Upper lobe of left lung (tissue), 4 donors: ENCODE results near the gene POLDIP3.

Experiments
- EP300 ChIP-seq, 4 donors: sonication (generic); formaldehyde crosslinking; IDR thresholded peaks; one replicate each; pipeline ENCODE4 v1.5.1; 2017; ENCODE audit warnings: antibody characterized with exemption in 4 of 4, control low read depth in 2 of 4
- POLR2A ChIP-seq, 4 donors: fragments of 450-650 bp; IDR thresholded peaks; one replicate each; pipeline ENCODE4 v1.5.1; 2016 to 2017; ENCODE audit warnings: antibody characterized with exemption in 4 of 4, mild to moderate bottlenecking in 2 of 4
- POLR2AphosphoS5 ChIP-seq, 2 donors: sonication (generic); formaldehyde crosslinking; IDR thresholded peaks; one replicate each; pipeline ENCODE4 v1.5.1; 2017; ENCODE audit warnings: antibody characterized with exemption in 2 of 2
- TF ChIP-seq, protein P1 (sequence below), 6 experiments: fragments of 450-650 bp in 4 of 6; fragments of 200-600 bp in 2 of 6; sonication (generic) in 2 of 6; IDR thresholded peaks; one replicate each; pipeline ENCODE4 v1.5.1; 2016 to 2019; ENCODE audit warnings: antibody characterized with exemption in 6 of 6

DNA sequence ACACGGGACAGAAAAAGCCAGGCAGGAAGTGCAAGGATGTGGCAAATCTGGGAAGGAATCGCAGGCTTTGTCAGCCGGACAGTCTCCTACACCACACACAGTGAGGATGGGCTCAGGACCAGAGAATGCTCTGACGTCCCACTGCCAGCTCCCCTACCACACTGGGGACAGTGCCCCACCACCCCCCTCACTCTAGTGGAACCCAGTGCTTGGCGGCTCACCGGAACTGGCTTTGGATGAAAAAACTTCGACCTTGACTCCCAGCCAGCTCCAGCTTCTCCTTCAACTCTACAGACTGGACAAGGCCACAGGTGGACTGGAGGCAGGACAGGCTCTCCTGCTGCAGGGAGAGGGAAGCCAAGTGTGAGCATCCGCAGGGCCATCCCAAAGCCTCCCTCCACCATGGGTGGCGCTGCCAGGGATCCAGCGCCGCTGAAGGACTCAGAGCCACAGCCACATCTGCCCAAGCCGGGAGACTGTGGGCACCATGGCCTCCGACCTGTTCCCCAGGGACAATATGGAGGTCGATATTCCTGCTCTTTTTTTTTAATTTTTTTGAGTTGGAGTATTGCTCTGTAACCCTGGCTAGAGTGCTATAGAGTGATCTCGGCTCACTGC, 37.0 kb downstream of the POLDIP3 start:
- TF ChIP-seq POLR2AphosphoS5 (IDR thresholded peaks at IDR 0.05) (no peak), POLR2A (IDR thresholded peaks at IDR 0.05) (no peak), EP300 (IDR thresholded peaks at IDR 0.05) (no peak)
- TF ChIP-seq, protein P1, sequence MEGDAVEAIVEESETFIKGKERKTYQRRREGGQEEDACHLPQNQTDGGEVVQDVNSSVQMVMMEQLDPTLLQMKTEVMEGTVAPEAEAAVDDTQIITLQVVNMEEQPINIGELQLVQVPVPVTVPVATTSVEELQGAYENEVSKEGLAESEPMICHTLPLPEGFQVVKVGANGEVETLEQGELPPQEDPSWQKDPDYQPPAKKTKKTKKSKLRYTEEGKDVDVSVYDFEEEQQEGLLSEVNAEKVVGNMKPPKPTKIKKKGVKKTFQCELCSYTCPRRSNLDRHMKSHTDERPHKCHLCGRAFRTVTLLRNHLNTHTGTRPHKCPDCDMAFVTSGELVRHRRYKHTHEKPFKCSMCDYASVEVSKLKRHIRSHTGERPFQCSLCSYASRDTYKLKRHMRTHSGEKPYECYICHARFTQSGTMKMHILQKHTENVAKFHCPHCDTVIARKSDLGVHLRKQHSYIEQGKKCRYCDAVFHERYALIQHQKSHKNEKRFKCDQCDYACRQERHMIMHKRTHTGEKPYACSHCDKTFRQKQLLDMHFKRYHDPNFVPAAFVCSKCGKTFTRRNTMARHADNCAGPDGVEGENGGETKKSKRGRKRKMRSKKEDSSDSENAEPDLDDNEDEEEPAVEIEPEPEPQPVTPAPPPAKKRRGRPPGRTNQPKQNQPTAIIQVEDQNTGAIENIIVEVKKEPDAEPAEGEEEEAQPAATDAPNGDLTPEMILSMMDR (IDR thresholded peaks at IDR 0.05): no peak
